GM13977 (cell line): ENCODE measurements around the gene HMGCS1.
A peak's percentile ranks its signal among the peaks of the same experiment; 100 is the strongest.

ENCODE experiments used
- DNase-seq: peaks from one replicate; pipeline ENCODE4 v3.0.0; 2012; ENCODE audit warnings: low spot score
- CTCF ChIP-seq: IDR thresholded peaks from 2 replicates; pipeline ENCODE4 v1.5.1; 2012; ENCODE audit warnings: mild to moderate bottlenecking, control low read depth; ENCODE audit not compliant: insufficient read depth; ENCODE audit errors: extremely low read depth, missing control alignments
- in situ Hi-C: fragments of 300-500 bp; cut with MboI; formaldehyde crosslinking; loops from one replicate; pipeline ENCODE4 v1.12.0; 2022; ENCODE audit warnings: low sequenced_read_pairs, low pct_unique_long_range_greater_than_20kb, mixed read lengths, inconsistent platforms; ENCODE audit not compliant: unreplicated experiment

The HMGCS1 gene

DNA sequence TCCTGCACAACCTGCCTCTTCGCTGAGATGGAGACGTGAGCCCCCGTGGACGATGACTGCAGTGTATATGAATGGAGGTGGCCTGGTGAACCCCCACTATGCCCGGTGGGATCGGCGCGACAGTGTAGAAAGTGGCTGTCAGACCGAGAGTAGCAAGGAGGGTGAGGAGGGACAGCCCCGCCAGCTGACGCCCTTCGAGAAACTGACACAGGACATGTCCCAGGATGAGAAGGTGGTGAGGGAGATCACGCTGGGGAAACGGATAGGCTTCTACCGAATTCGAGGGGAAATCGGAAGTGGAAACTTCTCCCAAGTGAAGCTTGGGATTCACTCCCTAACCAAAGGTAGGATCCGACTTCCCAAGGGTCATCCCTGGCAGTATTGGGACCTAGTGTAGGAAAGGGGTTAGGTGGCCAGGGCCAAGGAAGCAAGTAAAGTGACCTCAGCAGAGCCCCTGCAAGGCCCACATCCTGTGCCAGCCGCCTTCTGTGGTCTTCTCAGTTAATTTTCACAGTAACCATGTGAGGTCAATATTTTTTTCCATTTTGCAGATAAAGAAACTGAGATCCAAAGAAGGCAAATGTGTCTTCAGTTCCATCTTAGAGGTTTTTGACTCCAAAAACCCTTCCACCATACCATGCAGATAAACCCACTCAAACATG lies 67.4 kb downstream of the HMGCS1 start:
- DNase-seq: no peak
- TF ChIP-seq CTCF: no peak
- in situ Hi-C loops: no loop called here

GRCh38 chr5:43244823-43245565 lies 68.2 kb downstream of the HMGCS1 start:
- TF ChIP-seq CTCF: no peak
- in situ Hi-C loops: no loop called here
- DNase-seq: peak; percentile 69

DNA sequence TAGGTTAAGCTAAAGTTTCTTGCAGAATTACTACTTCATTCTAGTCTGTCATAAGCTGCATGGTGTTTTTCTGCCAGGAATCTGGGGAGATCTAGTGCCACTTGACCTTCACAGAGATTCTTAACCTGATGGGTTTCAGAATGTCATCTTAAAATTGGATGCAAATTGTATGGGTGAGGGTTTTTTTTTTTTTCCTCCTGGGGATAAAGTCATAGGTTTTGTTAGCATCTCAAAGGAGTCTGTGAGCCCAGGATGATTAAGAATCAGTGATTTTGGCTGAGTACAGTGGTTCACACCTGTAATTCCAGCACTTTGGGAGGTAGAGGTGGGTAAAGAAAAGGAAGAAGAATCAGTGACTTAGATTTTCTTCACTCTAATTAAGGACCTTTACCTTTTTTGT lies 69.9 kb downstream of the HMGCS1 start:
- in situ Hi-C loops: no loop called here
- TF ChIP-seq CTCF: no peak
- DNase-seq: no peak

DNA sequence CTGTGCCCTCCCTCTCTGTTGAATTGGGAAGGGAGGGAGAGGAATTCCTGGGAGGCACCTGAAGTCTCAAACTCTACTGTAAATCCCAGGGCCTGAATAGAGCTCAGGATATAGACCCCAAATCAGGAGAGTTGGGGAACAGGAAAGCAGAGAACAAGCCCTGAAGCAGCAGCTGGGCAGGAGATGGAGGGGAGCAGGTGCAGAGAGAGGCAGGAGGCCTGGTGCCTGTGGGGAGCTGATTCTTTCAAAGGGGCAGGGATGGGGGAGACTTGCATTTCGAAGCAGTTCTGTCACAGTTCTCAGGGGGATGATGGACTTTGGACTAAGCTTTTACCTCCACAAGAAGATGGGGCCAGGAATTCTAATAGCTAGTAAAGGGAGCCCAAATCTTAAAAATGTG lies 71.0 kb downstream of the HMGCS1 start:
- in situ Hi-C loops: no loop called here
- DNase-seq: no peak
- no peak for TF ChIP-seq CTCF
